NOMO-1 treated with dmso at 0.1 percent for 144 hours (cell line): ENCODE data around the gene RSPH1.
"Not testable (repeated sequence)": the region's sequence is repeated elsewhere in the genome, so short reads cannot be mapped to it uniquely, and the experiment has no call there.

ENCODE experiments used
- DNase-seq: peaks from one replicate; lab custom pipeline; 2025; ENCODE audit not compliant: unreplicated experiment; lab: John Stamatoyannopoulos, UW

Gene RSPH1

DNA sequence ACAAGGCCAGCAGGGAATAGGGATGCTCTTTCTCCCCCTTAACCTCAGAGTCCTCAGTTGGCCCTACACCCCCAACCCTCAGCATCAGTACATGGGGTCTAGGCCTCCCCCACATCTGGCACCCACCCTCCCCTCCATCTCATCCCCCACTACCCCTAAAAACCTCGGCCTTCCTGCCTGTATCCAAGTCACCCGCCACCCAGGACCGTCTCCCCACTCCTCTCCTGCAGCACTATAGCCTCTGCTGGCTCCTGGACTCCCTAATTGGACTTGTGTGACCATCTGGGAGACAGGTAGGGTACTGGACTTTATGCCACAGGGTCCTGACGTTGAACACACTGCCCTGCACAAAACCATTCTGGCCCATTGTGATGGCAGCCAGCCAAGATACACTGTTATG is 6.0 kb downstream of the RSPH1 start:
- DNase-seq = no peak

DNA sequence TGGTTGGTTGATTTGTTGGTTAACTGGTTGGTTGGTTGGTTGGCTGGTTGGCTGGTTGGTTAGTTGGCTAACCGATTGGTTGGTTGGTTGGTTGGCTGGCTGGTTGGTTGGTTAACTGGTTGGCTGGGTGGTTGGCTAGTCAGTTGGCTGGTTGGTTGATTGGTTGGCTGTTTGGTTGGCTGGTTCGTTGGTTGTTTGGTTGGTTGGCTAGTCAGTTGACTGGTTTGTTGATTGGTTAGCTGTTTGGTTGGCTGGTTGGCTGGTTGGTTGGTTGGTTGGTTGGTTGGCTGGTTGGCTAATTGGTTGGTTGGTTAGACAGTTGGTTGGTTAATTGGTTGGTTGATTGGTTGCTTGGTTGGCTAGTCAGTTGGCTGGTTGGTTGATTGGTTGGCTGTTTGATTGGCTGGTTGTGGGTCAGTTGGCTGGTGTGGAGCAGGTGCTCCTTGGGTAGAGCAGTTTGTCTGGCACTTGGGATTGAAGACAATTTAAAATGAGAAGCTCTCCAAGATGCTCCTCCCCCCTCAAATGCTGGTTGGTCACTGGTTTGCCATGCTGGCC is 6.9 kb downstream of the RSPH1 start:
- no peak for DNase-seq

DNA sequence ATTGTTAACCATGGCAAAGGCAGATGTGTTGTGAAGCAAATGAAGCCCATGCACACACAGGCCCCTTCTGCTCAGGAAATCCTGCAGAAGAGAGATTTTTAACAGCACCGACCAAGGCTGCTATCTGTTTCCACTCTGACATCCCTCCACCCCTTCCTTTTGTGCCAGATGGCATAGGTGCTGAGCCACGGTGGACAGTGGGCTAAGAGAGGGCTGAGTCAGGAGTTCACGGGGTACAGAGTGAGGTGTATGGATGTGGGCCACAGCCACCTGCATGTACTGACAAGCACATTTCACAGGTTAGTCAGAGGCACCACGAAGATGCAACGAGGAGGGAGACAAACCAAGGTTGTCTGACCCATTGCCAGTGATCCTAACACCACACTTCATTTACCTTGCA is 9.5 kb downstream of the RSPH1 start:
- no peak for DNase-seq

DNA sequence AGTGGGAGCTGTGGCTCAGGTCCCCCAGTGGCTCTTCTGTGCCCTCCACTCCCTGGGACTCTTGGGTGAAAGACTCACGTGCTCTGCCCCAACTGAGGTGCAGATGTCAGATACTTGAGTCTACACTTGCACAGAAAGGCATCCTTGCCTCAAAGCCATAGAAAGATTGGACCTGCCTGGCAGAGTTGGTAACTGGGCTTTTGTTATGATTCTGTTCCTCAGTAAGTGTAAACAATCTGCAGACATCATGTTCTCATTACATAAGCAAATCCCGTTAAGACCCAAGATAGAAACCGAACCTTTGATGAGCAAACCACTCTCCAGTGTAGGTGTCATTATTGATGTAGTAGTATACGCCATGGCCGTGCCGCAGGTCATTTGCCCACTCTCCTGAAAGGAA is 10.0 kb downstream of the RSPH1 start:
- no peak for DNase-seq

DNA sequence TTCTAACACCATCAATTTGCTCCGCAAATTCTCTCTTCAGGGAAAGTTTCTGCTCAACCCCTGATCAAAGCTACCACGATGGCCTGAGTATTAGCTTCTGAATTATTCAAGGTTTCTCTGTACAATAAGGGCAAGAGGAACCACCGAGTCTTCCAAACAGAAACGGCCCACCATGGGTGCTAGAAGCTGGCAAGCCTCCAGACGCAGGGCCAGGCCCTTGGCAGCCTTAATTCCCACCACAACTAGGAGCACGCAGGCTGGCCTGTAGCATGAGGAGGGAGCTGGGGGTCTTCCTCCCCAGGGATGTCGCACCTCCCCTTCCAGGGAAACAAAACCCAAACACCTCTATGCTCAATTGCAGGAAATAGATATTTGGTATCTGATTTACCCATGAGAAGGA is 11.1 kb downstream of the RSPH1 start:
- DNase-seq = no peak

DNA sequence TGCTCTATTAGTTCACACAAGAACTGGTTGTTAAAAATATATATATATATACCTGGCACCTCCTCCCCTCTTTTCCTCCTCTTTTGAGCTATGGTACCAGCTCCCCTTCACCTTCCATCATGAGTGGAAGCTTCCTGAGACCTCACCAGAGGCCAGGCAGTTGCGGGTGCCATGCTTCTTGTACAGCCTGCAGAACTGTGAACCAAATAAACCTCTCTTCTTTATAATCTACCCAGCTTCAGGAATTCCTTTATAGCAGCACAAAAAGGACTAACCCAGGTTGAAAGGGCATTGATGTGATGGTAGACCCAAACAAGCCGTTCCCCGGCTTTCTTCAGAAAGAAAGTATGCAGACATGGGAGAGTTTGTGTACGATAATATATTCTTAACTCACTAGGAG is 14.9 kb downstream of the RSPH1 start:
- no peak for DNase-seq

DNA sequence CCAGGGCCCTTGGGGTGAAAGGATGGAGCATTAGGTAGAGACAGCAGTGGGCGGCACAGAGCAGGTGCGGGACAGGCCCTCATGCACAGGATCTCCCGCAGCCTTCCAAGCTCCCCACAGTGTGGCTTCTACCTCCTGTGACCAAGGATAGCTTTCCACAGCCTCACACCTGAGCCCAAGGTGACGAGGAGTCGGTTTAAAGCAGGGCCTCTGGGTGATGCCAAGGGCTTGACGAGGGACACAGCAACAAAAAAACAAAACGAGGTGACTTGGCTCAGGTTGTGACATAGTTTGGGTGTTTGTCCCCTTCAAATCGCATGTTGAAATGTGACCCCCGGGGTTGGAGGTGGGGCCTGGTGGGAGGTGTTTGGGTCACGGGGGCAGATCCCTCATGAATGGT is 15.3 kb downstream of the RSPH1 start:
- DNase-seq = no peak

DNA sequence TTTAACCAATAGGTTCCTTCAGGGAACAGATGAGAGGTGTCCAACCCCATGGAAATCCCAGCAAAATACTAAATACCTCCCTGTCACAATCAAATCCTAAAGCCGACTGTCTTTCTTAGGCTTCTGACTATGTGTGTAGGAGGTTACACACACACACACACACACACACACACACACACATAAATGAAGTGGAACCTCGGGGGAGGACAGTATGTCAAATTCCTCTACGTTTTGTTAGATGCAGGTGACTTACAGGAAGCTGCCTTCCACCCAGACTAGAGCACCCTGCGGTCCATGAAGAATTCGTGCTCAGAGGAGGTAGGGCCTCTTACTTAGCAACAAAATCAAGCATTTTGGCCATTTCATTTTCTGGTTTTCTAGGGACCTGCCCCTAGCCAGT is 16.4 kb downstream of the RSPH1 start:
- no peak for DNase-seq

DNA sequence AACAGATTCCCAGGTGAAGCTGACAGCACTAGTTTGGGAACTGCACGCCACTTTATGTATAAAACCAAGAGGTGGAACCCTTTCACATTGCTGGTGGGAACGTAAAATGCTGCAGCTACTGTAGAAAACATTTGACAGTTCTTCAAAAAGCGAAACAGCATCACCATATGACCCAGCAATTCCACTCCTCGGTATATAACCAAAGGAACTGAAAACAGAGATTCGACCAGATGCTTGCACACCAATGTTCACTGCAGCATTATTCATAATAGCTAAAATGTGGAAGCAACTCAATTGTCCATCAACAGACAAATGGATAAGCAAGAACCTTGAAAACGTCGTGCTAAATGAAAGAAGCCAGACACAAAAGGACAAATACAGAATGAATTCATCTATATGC is 17.5 kb downstream of the RSPH1 start:
- no peak for DNase-seq

DNA sequence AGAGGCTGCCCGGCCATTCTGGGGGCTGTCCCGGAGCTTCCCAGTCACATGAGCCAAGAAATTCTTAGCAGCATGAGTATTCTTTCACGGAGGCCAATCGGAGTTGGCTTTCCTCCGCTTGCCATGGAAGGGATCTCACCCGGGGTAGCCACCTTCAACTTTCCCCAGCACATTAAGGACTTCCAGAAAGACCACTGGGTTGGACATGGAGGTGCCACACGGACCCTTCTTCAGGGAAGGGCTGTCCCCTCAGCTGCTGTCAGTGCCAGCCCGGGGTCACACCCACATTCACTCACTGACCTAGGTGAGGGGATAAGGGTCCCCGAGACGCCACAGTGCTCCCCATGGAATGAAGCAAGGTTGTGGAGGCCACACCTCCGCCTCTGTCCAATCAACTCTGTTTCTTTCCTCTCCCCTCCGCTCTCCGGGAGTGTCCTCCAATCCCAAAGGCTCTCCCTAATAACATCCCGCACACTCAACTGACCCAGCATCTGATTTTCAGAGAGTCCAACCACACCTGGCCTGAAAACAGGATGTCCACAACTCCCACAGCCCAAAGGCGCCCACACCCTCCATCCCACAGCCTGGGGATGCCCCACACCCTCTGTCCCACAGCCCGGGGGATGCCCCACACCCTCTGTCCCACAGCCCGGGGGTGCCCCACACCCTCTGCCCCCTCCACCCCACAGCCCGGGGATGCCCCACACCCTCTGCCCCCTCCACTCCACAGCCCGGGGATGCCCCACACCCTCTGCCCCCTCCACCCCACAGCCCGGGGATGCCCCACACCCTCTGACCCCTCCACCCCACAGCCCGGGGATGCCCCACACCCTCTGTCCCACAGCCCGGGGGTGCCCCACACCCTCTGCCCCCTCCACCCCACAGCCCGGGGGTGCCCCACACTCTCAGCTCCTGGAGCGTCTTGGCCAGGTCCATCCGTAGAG is 19.4 kb downstream of the RSPH1 start:
- DNase-seq = no peak

DNA sequence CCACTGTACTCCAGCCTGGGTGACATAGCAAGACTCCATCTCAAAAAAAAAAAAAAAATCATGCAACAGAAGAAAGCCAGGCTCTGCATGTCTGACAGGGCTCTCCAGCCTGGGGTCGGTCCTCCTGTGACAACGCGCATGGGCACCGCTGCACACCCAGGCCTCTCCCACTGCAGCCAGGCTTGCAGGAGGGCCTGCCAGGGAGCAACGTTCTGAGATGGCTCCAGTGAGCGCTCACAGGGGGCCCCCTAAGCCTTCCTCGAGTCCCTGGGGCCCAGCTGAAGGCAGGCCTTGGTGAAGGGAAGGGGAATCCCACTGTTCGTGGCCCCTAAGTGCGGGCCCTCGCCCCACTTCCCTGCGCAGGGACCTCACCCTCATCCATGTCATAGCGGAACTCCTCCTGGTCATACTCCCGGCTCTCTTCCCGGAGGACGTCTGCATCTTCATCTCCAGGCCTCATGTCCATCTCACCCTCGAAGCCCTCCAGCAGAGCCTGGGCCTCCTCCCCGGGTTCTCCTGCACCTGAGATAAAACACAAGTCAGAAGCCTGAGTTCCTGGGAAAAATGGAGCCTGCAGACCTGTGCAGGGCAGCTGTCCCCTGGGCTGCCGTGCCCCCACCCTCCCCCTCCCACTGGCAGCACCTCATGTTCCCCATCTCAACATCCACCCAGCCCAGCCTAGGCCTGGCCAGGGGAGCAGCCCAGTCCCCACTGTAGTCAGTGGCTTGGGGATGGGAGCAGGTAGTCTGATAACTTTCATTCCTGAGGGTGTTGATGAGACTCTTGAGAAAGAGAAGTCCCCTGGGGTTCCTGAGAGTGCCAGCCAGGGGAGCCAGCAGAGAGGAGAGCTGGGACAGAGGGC is 20.3 kb downstream of the RSPH1 start:
- DNase-seq = no peak

DNA sequence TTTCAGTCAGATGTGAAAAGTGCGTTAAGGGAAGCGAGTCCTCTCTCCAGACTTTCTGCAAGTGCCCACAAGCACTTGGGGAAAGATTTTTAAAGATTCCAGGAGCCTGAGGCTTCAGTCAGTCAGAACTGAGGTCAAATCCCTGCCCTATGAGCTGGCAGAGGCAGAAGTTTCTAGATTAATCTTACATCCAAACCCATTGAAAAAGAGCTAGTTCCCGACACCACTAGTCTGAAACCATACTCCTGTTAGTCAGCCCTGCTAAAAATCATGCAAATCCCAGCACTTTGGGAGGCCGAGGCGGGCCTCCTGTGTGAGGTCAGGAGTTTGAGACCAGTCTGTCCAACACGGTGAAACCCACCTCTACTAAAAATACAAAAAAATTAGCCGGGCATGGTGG is 21.0 kb downstream of the RSPH1 start:
- no peak for DNase-seq

DNA sequence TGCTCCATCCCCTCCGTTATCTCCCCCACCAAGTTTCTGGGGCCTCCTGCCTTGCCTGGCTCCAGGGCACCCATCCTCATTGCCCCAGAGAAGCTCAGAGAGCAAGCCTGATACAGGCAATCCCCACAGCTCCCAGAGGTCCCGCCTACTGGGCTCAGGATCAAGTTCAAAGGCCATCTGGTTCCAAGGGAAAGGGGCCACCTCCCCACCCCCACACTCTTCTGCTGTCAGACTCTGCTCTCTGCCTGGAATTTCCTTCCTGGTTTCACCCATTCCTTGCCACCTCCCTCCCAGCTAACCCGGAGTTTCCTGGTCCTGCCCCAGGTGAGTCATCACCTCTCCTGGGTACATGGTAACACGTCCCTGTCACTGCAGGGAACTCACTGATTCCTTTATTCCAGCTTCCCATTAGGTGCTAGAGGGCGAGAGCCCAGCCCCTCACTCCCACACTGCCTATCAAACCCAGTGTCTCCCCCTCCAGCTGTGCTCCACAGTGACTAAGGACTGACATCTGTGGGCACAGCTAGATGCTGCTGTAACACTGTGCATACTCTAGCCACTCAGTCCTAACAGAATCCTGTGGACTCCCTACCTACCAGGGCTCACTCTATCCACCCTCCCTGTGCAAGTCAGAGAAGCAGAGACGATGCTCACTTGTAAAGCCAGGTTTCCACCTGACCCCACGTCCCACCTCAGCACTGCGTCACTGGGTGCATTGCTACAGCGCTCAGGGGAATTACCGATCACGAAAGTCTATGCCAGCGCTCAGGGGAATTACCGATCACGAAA is 21.8 kb downstream of the RSPH1 start:
- DNase-seq = no peak

DNA sequence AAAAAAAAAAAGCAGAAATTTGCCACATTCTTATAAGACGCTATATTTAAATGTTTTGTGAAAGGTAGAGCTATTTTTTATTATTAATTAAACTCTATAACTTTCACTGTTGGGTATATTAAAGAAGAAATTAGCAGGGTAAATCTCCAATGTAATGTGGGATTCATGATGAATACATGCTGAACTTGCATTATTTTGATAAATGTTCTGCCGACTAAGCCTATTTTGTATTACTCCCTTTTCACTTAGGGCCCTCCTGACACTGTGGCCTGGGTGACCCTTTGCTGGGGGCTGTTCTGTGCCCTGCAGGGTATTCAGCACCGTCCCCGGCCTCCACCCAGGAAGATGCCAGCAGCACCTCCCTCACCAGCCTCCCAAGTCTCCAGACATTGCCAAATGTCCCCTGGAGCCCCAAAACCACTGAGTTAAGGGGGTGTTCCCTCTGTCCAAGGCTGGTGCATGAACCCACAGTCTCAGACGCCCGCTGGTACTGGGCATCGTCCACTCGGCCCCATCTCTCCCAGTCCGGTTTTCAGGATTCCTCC is 22.5 kb downstream of the RSPH1 start:
- no peak for DNase-seq

DNA sequence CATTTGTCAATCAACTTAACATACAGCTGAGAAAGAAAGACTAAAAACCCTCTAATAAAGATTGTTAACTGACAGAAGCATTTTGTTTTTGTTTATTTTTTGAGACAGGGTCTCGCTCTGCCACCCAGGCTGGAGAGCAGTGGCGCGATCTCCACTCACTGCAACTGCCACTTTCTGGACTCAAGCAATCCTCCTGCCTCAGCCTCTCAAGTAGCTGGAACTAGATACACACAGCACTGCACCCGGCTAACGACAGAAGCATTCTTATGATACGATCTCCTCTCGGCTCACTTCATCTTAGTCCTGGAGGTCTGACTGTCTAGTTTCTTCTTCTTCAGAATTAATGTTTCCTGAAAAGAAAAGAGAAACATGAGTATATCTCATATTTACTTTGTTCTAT is 23.5 kb downstream of the RSPH1 start:
- DNase-seq = no peak

DNA sequence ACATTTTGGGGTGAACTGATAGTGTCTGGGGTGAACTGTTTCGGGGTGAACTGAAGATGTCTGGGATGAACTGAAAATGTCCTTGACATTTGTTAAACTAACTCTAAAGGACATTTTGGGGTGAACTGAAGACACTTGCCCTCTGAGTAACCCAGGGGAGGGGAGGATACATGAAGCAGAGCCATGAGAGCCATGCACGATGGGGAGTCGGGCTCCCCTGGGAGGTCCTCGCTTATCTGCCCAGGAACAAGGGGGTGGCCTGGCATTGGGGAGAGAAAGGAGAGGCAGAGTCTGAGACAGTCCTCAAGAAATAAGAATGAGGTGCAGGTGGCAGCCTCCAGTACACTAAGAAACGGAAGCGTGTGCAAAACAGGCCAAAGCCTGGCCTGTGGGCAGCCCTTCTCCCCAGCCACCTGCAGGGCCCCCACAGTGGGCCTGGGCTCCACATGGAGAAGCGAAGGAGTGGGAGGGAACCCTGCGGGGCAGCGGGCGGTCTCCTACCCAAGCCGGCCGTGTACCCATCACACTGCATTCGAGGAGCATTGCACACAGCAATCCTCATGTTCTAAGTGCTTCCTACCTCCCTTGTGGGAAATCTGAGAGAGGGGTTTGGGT is 24.2 kb downstream of the RSPH1 start:
- DNase-seq = no peak

DNA sequence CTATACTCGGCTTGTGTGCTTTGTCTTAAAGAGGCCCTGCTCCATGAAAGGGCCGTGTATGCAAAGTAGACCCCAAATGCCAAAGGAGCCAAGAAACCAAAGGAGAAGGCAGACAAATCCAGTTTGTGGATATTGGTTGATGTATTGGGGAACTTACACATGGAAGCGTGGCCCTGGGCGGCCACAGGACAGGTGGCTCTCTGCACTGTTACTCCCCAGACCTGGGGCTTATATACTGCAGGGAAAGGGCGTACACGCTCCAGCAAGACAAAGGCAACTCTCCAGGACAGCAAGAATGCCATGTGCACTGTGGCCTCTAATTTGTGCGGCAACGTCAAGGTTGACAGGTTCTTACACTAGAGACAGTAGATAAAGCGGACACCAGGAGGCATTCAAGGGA is 24.8 kb downstream of the RSPH1 start:
- DNase-seq = no peak

DNA sequence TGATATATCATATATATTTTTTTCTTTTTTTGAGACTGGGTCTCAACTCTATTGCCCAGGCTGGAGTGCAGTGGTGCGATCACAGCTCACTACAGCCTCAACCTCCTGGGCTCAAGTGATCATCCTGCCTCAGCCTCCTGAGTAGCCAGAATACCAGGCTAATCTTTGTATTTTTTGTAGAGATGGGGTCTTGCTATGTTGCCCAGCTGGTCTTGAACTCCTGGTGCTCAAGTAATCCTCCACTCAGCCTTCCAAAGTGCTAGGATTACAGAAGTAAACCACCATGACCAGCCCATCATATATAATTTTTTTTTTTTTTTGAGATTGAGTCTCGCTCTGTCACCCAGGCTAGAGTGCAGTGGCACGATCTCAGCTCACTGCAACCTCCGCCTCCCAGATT is 26.3 kb downstream of the RSPH1 start:
- DNase-seq = not testable (repeated sequence)

DNA sequence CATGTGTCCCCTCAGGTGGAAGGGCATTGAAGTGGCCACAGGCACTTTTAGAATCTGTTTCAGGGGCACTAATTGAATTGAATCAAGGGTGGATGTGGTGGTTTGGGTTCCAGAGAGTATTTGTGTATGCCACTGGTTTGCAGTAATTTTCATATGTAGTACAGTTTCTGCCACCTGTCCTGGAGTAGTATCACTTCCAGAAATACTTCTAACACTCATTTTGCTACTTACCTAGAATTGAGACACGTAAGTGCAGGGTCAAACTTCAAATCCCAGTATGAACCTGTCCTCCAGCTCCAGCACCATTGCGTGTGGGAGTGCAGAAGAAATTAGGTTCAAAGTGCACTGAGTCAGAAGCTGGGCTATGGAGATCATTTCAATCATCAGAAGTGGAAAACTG is 26.8 kb downstream of the RSPH1 start:
- no peak for DNase-seq

DNA sequence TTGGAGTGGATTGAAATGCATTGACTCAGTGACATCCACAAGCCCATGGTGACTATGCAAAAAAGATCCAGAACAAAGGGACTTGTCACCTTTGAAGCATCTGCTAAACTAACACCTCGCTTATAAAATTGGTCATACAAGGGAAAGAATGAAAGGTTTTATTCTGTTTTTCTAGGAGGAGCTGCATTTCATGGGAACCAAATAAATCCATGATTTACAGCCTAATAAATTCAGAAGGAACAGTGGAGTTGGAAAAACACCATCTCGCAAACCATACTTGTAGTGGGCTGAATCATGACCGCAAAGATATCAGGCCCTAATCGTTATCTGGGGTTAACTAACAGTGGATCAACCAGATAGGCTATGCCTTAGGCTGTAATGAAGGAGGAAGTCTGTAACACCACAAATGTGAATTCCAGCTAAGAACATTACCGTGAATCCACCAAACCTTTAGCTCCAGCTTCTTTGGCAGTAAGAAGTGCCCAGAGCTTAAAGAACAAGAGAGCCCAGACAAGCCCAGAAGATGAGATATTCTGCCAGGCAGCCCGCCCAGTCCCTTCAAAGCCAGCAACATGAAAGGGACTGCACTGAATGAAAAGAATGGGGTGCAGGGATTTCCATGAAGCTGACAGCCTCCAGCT is 27.4 kb downstream of the RSPH1 start:
- DNase-seq = no peak
